Measurements from ENCODE around the gene EIF4G3. TPM values are rescaled to one million over a fixed set of nuclear protein-coding genes. Genes with fewer than 3 reads are reported as not detected.

Gene EIF4G3
- polyA plus RNA-seq, 4 donors, result 10.8 to 32.1 (median 20.1) TPM

- Histone ChIP-seq H3K36me3 (ENCODE audit: control insufficient read depth in 3 of 3, insufficient read depth in 2 of 3, low read depth in 1 of 3, low read length in 3 of 3) (peaks cover 0 to 8% (median 2%) of the 10 kb centered on the region in 3 donors), H3K27ac (ENCODE audit: low read depth in 1 of 3, low read length in 2 of 3) (no peak overlapping the region), H3K9me3 (ENCODE audit: control insufficient read depth in 2 of 2, insufficient read depth in 1 of 2, low read depth in 1 of 2, low read length in 1 of 2) (no peaks in the 10 kb centered on the region), H3K4me3 (ENCODE audit: low read depth in 1 of 3, low read length in 3 of 3) (no peak overlapping the region), H3K4me1 (ENCODE audit: control insufficient read depth in 3 of 3, insufficient read depth in 2 of 3, low read depth in 1 of 3, low read length in 2 of 3) (peaks cover 0 to 3% (median 0%) of the 10 kb centered on the region in 3 donors), H3K27me3 (ENCODE audit: control insufficient read depth in 3 of 3, insufficient read depth in 3 of 3, low read length in 3 of 3) (no peaks in the 10 kb centered on the region)
- DNase-seq, result no peak
- no peak for FAIRE-seq
- 92 to 98% (median 93%) methylated on average over 4 of the region's 4 CpGs for WGBS, 3 donors
Observed at GRCh38 chr1:21105807-21106206, 70.9 kb downstream of the EIF4G3 start.

GRCh38 chr1:21104683-21105082 is 72.0 kb downstream of the EIF4G3 start:
- DNase-seq, result no peak
- Histone ChIP-seq H3K36me3 (ENCODE audit: control insufficient read depth in 3 of 3, insufficient read depth in 2 of 3, low read depth in 1 of 3, low read length in 3 of 3) (peaks cover 0 to 8% (median 5%) of the 10 kb centered on the region in 3 donors), H3K27ac (ENCODE audit: low read depth in 1 of 3, low read length in 2 of 3) (no peak overlapping the region), H3K4me3 (ENCODE audit: low read depth in 1 of 3, low read length in 3 of 3) (no peak overlapping the region), H3K27me3 (ENCODE audit: control insufficient read depth in 3 of 3, insufficient read depth in 3 of 3, low read length in 3 of 3) (no peaks in the 10 kb centered on the region), H3K9me3 (ENCODE audit: control insufficient read depth in 2 of 2, insufficient read depth in 1 of 2, low read depth in 1 of 2, low read length in 1 of 2) (no peaks in the 10 kb centered on the region), H3K4me1 (ENCODE audit: control insufficient read depth in 3 of 3, insufficient read depth in 2 of 3, low read depth in 1 of 3, low read length in 2 of 3) (no peaks in the 10 kb centered on the region)
- no peak for FAIRE-seq
- 95 to 98% (median 98%) methylated on average over 3 of the region's 3 CpGs for WGBS, 3 donors

GRCh38 chr1:21100481-21100921 is 76.2 kb downstream of the EIF4G3 start:
- Histone ChIP-seq H3K36me3 (ENCODE audit: control insufficient read depth in 3 of 3, insufficient read depth in 2 of 3, low read depth in 1 of 3, low read length in 3 of 3) (peaks cover 0 to 7% (median 6%) of the 10 kb centered on the region in 3 donors), H3K27ac (ENCODE audit: low read depth in 1 of 3, low read length in 2 of 3) (no peak overlapping the region), H3K4me3 (ENCODE audit: low read depth in 1 of 3, low read length in 3 of 3) (no peak overlapping the region), H3K4me1 (ENCODE audit: control insufficient read depth in 3 of 3, insufficient read depth in 2 of 3, low read depth in 1 of 3, low read length in 2 of 3) (no peaks in the 10 kb centered on the region), H3K27me3 (ENCODE audit: control insufficient read depth in 3 of 3, insufficient read depth in 3 of 3, low read length in 3 of 3) (no peaks in the 10 kb centered on the region), H3K9me3 (ENCODE audit: control insufficient read depth in 2 of 2, insufficient read depth in 1 of 2, low read depth in 1 of 2, low read length in 1 of 2) (no peaks in the 10 kb centered on the region)
- no peak for FAIRE-seq
- no peak for DNase-seq
- 60 to 91% (median 83%) methylated on average over 5 of the region's 5 CpGs for WGBS, 3 donors

GRCh38 chr1:21099869-21100131 is 76.9 kb downstream of the EIF4G3 start:
- Histone ChIP-seq H3K36me3 (ENCODE audit: control insufficient read depth in 3 of 3, insufficient read depth in 2 of 3, low read depth in 1 of 3, low read length in 3 of 3) (peaks cover 0 to 7% (median 6%) of the 10 kb centered on the region in 3 donors), H3K4me3 (ENCODE audit: low read depth in 1 of 3, low read length in 3 of 3) (no peak overlapping the region), H3K27me3 (ENCODE audit: control insufficient read depth in 3 of 3, insufficient read depth in 3 of 3, low read length in 3 of 3) (no peaks in the 10 kb centered on the region), H3K9me3 (ENCODE audit: control insufficient read depth in 2 of 2, insufficient read depth in 1 of 2, low read depth in 1 of 2, low read length in 1 of 2) (no peaks in the 10 kb centered on the region), H3K4me1 (ENCODE audit: control insufficient read depth in 3 of 3, insufficient read depth in 2 of 3, low read depth in 1 of 3, low read length in 2 of 3) (no peaks in the 10 kb centered on the region), H3K27ac (ENCODE audit: low read depth in 1 of 3, low read length in 2 of 3) (no peak overlapping the region)
- DNase-seq (no peak), FAIRE-seq (no peak)
- 93 to 98% (median 97%) methylated on average over 2 of the region's 2 CpGs for WGBS, 3 donors

GRCh38 chr1:21099034-21099868 is 77.4 kb downstream of the EIF4G3 start:
- Histone ChIP-seq H3K9me3 (ENCODE audit: control insufficient read depth in 2 of 2, insufficient read depth in 1 of 2, low read depth in 1 of 2, low read length in 1 of 2) (no peaks in the 10 kb centered on the region), H3K27me3 (ENCODE audit: control insufficient read depth in 3 of 3, insufficient read depth in 3 of 3, low read length in 3 of 3) (no peaks in the 10 kb centered on the region), H3K4me1 (ENCODE audit: control insufficient read depth in 3 of 3, insufficient read depth in 2 of 3, low read depth in 1 of 3, low read length in 2 of 3) (no peaks in the 10 kb centered on the region), H3K4me3 (ENCODE audit: low read depth in 1 of 3, low read length in 3 of 3) (no peak overlapping the region), H3K36me3 (ENCODE audit: control insufficient read depth in 3 of 3, insufficient read depth in 2 of 3, low read depth in 1 of 3, low read length in 3 of 3) (peaks cover 0 to 7% (median 6%) of the 10 kb centered on the region in 3 donors), H3K27ac (ENCODE audit: low read depth in 1 of 3, low read length in 2 of 3) (no peak overlapping the region)
- DNase-seq (no peak), FAIRE-seq (no peak)
- WGBS, 3 donors, result 56 to 81% (median 75%) methylated on average over 2 of the region's 2 CpGs

- WGBS, 3 donors, result 94 to 96% (median 94%) methylated on average over 5 of the region's 5 CpGs
- no peaks in the 10 kb centered on the region for H3K27me3 ChIP-seq (ENCODE audit: control insufficient read depth in 3 of 3, insufficient read depth in 3 of 3, low read length in 3 of 3)
- no peak for DNase-seq
- H3K4me3 ChIP-seq (ENCODE audit: low read depth in 1 of 3, low read length in 3 of 3), result no peak overlapping the region
- no peaks in the 10 kb centered on the region for H3K4me1 ChIP-seq (ENCODE audit: control insufficient read depth in 3 of 3, insufficient read depth in 2 of 3, low read depth in 1 of 3, low read length in 2 of 3)
- H3K36me3 ChIP-seq (ENCODE audit: control insufficient read depth in 3 of 3, insufficient read depth in 2 of 3, low read depth in 1 of 3, low read length in 3 of 3), result peaks cover 0 to 7% (median 6%) of the 10 kb centered on the region in 3 donors
- no peak overlapping the region for H3K27ac ChIP-seq (ENCODE audit: low read depth in 1 of 3, low read length in 2 of 3)
- no peaks in the 10 kb centered on the region for H3K9me3 ChIP-seq (ENCODE audit: control insufficient read depth in 2 of 2, insufficient read depth in 1 of 2, low read depth in 1 of 2, low read length in 1 of 2)
- FAIRE-seq, result no peak
Observed at GRCh38 chr1:21098186-21098915, 78.3 kb downstream of the EIF4G3 start.

GRCh38 chr1:21097729-21098128 is 79.0 kb downstream of the EIF4G3 start:
- FAIRE-seq (no peak), DNase-seq (no peak)
- no peaks in the 10 kb centered on the region for H3K27me3 ChIP-seq (ENCODE audit: control insufficient read depth in 3 of 3, insufficient read depth in 3 of 3, low read length in 3 of 3)
- H3K36me3 ChIP-seq (ENCODE audit: control insufficient read depth in 3 of 3, insufficient read depth in 2 of 3, low read depth in 1 of 3, low read length in 3 of 3), result peaks cover 0 to 7% (median 4%) of the 10 kb centered on the region in 3 donors
- H3K4me1 ChIP-seq (ENCODE audit: control insufficient read depth in 3 of 3, insufficient read depth in 2 of 3, low read depth in 1 of 3, low read length in 2 of 3), result no peaks in the 10 kb centered on the region
- WGBS, 3 donors, result 19 to 57% (median 53%) methylated on average over 1 of the region's 1 CpG
- no peak overlapping the region for H3K4me3 ChIP-seq (ENCODE audit: low read depth in 1 of 3, low read length in 3 of 3)
- no peak overlapping the region for H3K27ac ChIP-seq (ENCODE audit: low read depth in 1 of 3, low read length in 2 of 3)
- no peaks in the 10 kb centered on the region for H3K9me3 ChIP-seq (ENCODE audit: control insufficient read depth in 2 of 2, insufficient read depth in 1 of 2, low read depth in 1 of 2, low read length in 1 of 2)

- H3K4me3 ChIP-seq (ENCODE audit: low read depth in 1 of 3, low read length in 3 of 3), result no peak overlapping the region
- H3K9me3 ChIP-seq (ENCODE audit: control insufficient read depth in 2 of 2, insufficient read depth in 1 of 2, low read depth in 1 of 2, low read length in 1 of 2), result no peaks in the 10 kb centered on the region
- H3K36me3 ChIP-seq (ENCODE audit: control insufficient read depth in 3 of 3, insufficient read depth in 2 of 3, low read depth in 1 of 3, low read length in 3 of 3), result peaks cover 0 to 7% (median 4%) of the 10 kb centered on the region in 3 donors
- no peaks in the 10 kb centered on the region for H3K4me1 ChIP-seq (ENCODE audit: control insufficient read depth in 3 of 3, insufficient read depth in 2 of 3, low read depth in 1 of 3, low read length in 2 of 3)
- no peak overlapping the region for H3K27ac ChIP-seq (ENCODE audit: low read depth in 1 of 3, low read length in 2 of 3)
- no peak for DNase-seq
- FAIRE-seq, result no peak
- H3K27me3 ChIP-seq (ENCODE audit: control insufficient read depth in 3 of 3, insufficient read depth in 3 of 3, low read length in 3 of 3), result no peaks in the 10 kb centered on the region
Observed at GRCh38 chr1:21095976-21096375, 80.7 kb downstream of the EIF4G3 start.

All from small intestine (tissue), 7 donors.